Smooth muscle cell (in vitro differentiated cells): Measurements from ENCODE around the gene TNIP1. TPM values are rescaled to one million over a fixed set of nuclear protein-coding genes. Genes with fewer than 3 reads are reported as not detected.

Experiments used
- DNase-seq: peaks from one replicate; lab custom pipeline; 2025; ENCODE audit not compliant: unreplicated experiment; lab: John Stamatoyannopoulos, UW
- H2AFZ ChIP-seq: fragments of 200-600 bp; sonication (generic); 2 replicates; pipeline ENCODE4 v1.6.0; 2016; ENCODE audit warnings: antibody characterized with exemption, low read depth, mild to moderate bottlenecking
- H3F3A ChIP-seq: fragments of 200-600 bp; sonication (generic); 2 replicates; pipeline ENCODE4 v1.6.0; 2017; ENCODE audit warnings: antibody characterized with exemption, low read depth
- H3K27ac ChIP-seq: fragments of 200-600 bp; sonication (generic); 2 replicates; pipeline ENCODE4 v1.5.1; 2016; ENCODE audit warnings: low read depth, mild to moderate bottlenecking
- H3K27me3 ChIP-seq: fragments of 200-600 bp; sonication (generic); 2 replicates; pipeline ENCODE4 v1.6.1; 2016; ENCODE audit warnings: low read depth, mild to moderate bottlenecking
- H3K36me3 ChIP-seq: fragments of 200-600 bp; sonication (generic); 2 replicates; pipeline ENCODE4 v1.5.1; 2016; ENCODE audit warnings: low read depth
- H3K4me1 ChIP-seq: fragments of 200-600 bp; sonication (generic); 2 replicates; pipeline ENCODE4 v1.5.1; 2016; ENCODE audit warnings: low read depth
- H3K4me2 ChIP-seq: fragments of 200-600 bp; sonication (generic); 2 replicates; pipeline ENCODE4 v1.6.0; 2016; ENCODE audit warnings: mild to moderate bottlenecking
- H3K4me3 ChIP-seq: fragments of 200-600 bp; sonication (generic); 2 replicates; pipeline ENCODE4 v1.5.1; 2016; ENCODE audit warnings: mild to moderate bottlenecking
- H3K79me2 ChIP-seq: fragments of 200-600 bp; sonication (generic); 2 replicates; pipeline ENCODE4 v1.6.0; 2016; ENCODE audit warnings: low read depth, mild to moderate bottlenecking
- H3K9ac ChIP-seq: fragments of 200-600 bp; sonication (generic); 2 replicates; pipeline ENCODE4 v1.6.0; 2016; ENCODE audit warnings: low read depth
- H3K9me3 ChIP-seq: fragments of 200-600 bp; sonication (generic); replicated peaks from 2 replicates; pipeline ENCODE4 v1.5.1; 2016; ENCODE audit warnings: low read depth
- H4K20me1 ChIP-seq: fragments of 200-600 bp; sonication (generic); 2 replicates; pipeline ENCODE4 v1.6.0; 2016; ENCODE audit warnings: low read depth
- CTCF ChIP-seq: fragments of 200-600 bp; sonication (generic); IDR thresholded peaks from 2 replicates; pipeline ENCODE4 v1.5.1; 2017; ENCODE audit warnings: borderline replicate concordance, mild to moderate bottlenecking, antibody characterized with exemption; ENCODE audit not compliant: insufficient read depth, poor library complexity, severe bottlenecking
- WGBS: methylation state at CpG from one replicate; pipeline ENCODE4 v1.1.7; 2016; ENCODE audit warnings: low lambda C conversion rate; 5-methylcytosine and 5-hydroxymethylcytosine counted together
- polyA plus RNA-seq: library from polyadenylated mRNA; unstranded; fragments of >200 nt; fragmentation: Nextera tagmentation; extraction: Ambion mirVana; gene quantifications from 2 replicates; pipeline ENCODE4 v1.2.1, GENCODE V29; 2016
- total RNA-seq: library from RNA; depleted of rRNA; stranded (reverse); fragments of >200 nt; gene quantifications from 2 replicates; pipeline ENCODE4 v1.2.3, GENCODE V29; 2014

Gene TNIP1
- total and polyA plus RNA-seq, 2 experiments from 2014 or later = 51.4 to 73.7 TPM

DNA sequence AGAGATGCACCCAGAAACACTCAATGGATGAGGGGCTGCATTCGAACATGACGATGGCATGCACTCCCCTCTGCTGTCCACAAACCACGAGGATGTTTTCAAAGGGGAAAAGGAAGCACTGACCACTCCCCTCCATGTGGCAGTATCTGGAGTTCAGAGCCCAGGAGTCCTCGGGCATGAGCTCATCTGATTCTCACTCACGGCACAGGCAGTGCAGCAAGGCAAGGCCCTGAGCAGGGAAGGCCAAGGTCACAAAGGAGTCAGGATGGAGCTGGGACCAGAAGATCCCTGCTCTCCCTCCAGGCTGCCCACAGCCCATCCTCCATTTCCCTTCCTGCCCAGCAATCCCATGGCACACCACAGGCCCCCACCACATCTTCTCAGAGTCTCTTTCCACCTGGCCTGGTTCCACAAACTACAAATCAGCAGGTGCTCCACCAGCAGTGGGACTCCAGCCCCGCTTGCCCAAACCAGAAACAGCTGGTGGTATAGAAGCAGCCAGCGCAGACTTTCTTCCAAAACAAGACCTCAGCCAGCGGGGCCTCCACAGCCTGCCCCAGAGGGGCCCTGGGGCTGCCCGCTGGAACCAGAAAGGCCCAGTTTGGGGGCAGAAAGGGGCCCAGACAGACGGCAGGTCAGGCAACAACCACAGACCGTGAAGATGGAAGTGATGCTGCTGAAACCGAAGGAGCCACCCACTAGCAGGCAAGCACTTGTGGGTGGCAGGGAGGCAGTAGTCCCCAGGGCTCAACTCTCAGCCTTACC, 12.2 kb downstream of the TNIP1 start:
- Histone ChIP-seq H3K36me3 (peaks cover 2% of the 10 kb centered on the region), H3K79me2 (peaks cover 96% of the 10 kb centered on the region), H3F3A (peaks cover 1% of the 10 kb centered on the region), H3K9me3 (no peaks in the 10 kb centered on the region), H3K27ac (peak overlapping the region; percentile 9), H3K9ac (no peak overlapping the region), H3K4me2 (no peak overlapping the region), H4K20me1 (peaks cover 81% of the 10 kb centered on the region), H3K4me3 (no peak overlapping the region), H3K27me3 (no peaks in the 10 kb centered on the region), H3K4me1 (peaks cover 4% of the 10 kb centered on the region), H2AFZ (no peak overlapping the region)
- TF ChIP-seq CTCF = no peak
- WGBS = 81% methylated on average over 12 of the region's 12 CpGs
- no peak for DNase-seq

- Histone ChIP-seq H3K4me2 (no peak overlapping the region), H4K20me1 (peaks cover 79% of the 10 kb centered on the region), H3K9ac (no peak overlapping the region), H3K9me3 (no peaks in the 10 kb centered on the region), H3K27ac (peak overlapping the region; percentile 9), H3K36me3 (no peaks in the 10 kb centered on the region), H3K4me3 (no peak overlapping the region), H2AFZ (no peak overlapping the region), H3K27me3 (no peaks in the 10 kb centered on the region), H3K79me2 (peaks cover 91% of the 10 kb centered on the region), H3F3A (no peaks in the 10 kb centered on the region), H3K4me1 (peaks cover 7% of the 10 kb centered on the region)
- WGBS = 94% methylated on average over 14 of the region's 14 CpGs
- no peak for DNase-seq
- no peak for TF ChIP-seq CTCF
Measured at GRCh38 chr5:151067632-151068432, 13.0 kb downstream of the TNIP1 start.

GRCh38 chr5:151066920-151067319, 13.9 kb downstream of the TNIP1 start:
- no peaks in the 10 kb centered on the region for H3K27me3 ChIP-seq
- H4K20me1 ChIP-seq = peaks cover 79% of the 10 kb centered on the region
- H3F3A ChIP-seq = no peaks in the 10 kb centered on the region
- no peak overlapping the region for H2AFZ ChIP-seq
- H3K9ac ChIP-seq = no peak overlapping the region
- no peak for DNase-seq
- H3K4me1 ChIP-seq = peaks cover 7% of the 10 kb centered on the region
- peaks cover 2% of the 10 kb centered on the region for H3K36me3 ChIP-seq
- no peak for TF ChIP-seq CTCF
- H3K4me2 ChIP-seq = no peak overlapping the region
- H3K9me3 ChIP-seq = no peaks in the 10 kb centered on the region
- 81% methylated on average over 6 of the region's 6 CpGs for WGBS
- H3K4me3 ChIP-seq = no peak overlapping the region
- H3K27ac ChIP-seq = no peak overlapping the region
- peaks cover 82% of the 10 kb centered on the region for H3K79me2 ChIP-seq
